ENCODE data around the gene TRAM2. TPM values are rescaled to one million over a fixed set of nuclear protein-coding genes. Genes with fewer than 3 reads are reported as not detected.

The TRAM2 gene
- total RNA-seq, 1 experiment from 2014 or later, result 21.2 TPM

GRCh38 chr6:52511572-52512151, 65.2 kb downstream of the TRAM2 start:
- Mint-ChIP-seq H3K4me1 (peaks cover 42 to 54% of the 10 kb centered on the region in 2 experiments), H3K36me3 (ENCODE audit: insufficient read depth in 1 of 3, low read depth in 3 of 3) (peaks cover 18 to 62% (median 38%) of the 10 kb centered on the region in 3 experiments; a peak in 6 of 7 replicates), H3K27me3 (ENCODE audit: low read depth) (no peaks in the 10 kb centered on the region), H3K9me3 (no peaks in the 10 kb centered on the region), H3K27ac (peak overlapping the region in 2 of 3 experiments; percentile 13 to 92; a peak in 3 of 7 replicates), H3K4me3 (no peak overlapping the region)
- Histone ChIP-seq H3K27me3 (ENCODE audit: insufficient read depth, low read length) (no peaks in the 10 kb centered on the region), H4K5ac (ENCODE audit: insufficient read length, low read depth, low read length) (no peak overlapping the region), H2AFZ (ENCODE audit: low read length) (no peak overlapping the region), H3T11ph (ENCODE audit: low read length) (no peak overlapping the region), H3K4ac (ENCODE audit: low read depth, low read length) (no peak overlapping the region), H4K8ac (replicated peaks; ENCODE audit: insufficient read length, low read depth, low read length) (no peak overlapping the region), H3K9me3 (ENCODE audit: control insufficient read depth, low read depth, low read length) (no peaks in the 10 kb centered on the region), H3K4me2 (ENCODE audit: insufficient read depth, insufficient read length, low read length) (no peak overlapping the region), H2BK12ac (ENCODE audit: insufficient read length, low read depth, low read length) (no peak overlapping the region), H3K9ac (ENCODE audit: extremely low read depth, insufficient read length, low read length) (no peak overlapping the region), H2BK20ac (ENCODE audit: low read depth, low read length, poor library complexity, severe bottlenecking) (no peak overlapping the region), H3K79me2 (ENCODE audit: insufficient read depth, low read length) (no peaks in the 10 kb centered on the region; the same call in 1 of the 2 replicates), H3K79me1 (ENCODE audit: insufficient read depth, low read depth, low read length, poor library complexity, severe bottlenecking) (no peaks in the 10 kb centered on the region), H2BK15ac (ENCODE audit: low read depth, low read length) (no peak overlapping the region), H3K23me2 (ENCODE audit: insufficient read length, low read depth, low read length, poor library complexity, severe bottlenecking) (no peaks in the 10 kb centered on the region), H4K20me1 (ENCODE audit: control insufficient read depth, insufficient read depth, insufficient read length) (no peaks in the 10 kb centered on the region), H2BK5ac (ENCODE audit: insufficient read length, low read length) (no peak overlapping the region), H3K18ac (ENCODE audit: insufficient read length, low read depth, low read length) (no peak overlapping the region), H3K27ac (ENCODE audit: insufficient read length, low read depth, low read length) (no peak overlapping the region), H4K91ac (ENCODE audit: insufficient read length, low read depth, low read length) (no peak overlapping the region), H2AK5ac (ENCODE audit: insufficient read length, low read length) (no peak overlapping the region), H3K14ac (ENCODE audit: insufficient read depth, low read length) (no peak overlapping the region), H3K4me1 (ENCODE audit: insufficient read depth, low read length) (peaks cover 7% of the 10 kb centered on the region; the same call in 1 of the 2 replicates), H3K23ac (ENCODE audit: insufficient read length, low read depth, low read length) (no peak overlapping the region), H3K56ac (ENCODE audit: insufficient read length, low read depth, low read length) (no peak overlapping the region), H2BK120ac (ENCODE audit: low read depth, low read length, poor library complexity, severe bottlenecking) (no peak overlapping the region)
- DNase-seq, result no peak
- WGBS (ENCODE audit: extremely low coverage, insufficient read length, low lambda C conversion rate), result no CpG with 5 or more reads among the region's 12 CpGs
- no peak for TF ChIP-seq CTCF (conservative IDR thresholded peaks at IDR 0.05)

All from H9 (cell line).